ENCODE results near the gene UBE3D. TPM values are rescaled to one million over a fixed set of nuclear protein-coding genes. Genes with fewer than 3 reads are reported as not detected.

The UBE3D gene
- total RNA-seq, 4 donors from 2014 or later, result 6.1 to 30.3 (median 14.4) TPM

DNA sequence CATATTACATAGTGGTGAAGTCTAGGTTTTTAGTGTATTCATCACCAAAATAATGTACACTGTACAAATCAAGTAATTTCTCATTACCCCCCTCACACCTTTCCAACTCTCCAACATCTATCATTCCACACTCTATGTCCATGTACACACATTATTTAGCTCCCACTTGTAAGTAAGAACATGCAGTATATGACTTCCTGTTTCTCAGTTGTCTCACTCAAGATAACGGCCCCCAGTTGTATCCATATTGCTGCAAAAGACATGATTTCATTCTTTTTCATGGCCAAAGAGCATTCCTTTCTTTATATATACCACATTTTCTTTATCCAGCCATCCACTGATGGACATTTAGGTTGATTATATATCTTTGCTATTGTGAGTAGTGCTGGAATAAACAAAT, 86.0 kb downstream of the UBE3D start:
- Histone ChIP-seq H3K27ac (no peak overlapping the region), H3K4me3 (no peak overlapping the region), H3K27me3 (no peaks in the 10 kb centered on the region), H3K4me1 (peaks cover 0 to 8% (median 0%) of the 10 kb centered on the region in 4 donors), H3K36me3 (no peaks in the 10 kb centered on the region), H3K9me3 (no peaks in the 10 kb centered on the region)
- intact Hi-C loops (cut with DNase I; ENCODE audit: low total_unique reads) (no loop called here), in situ Hi-C loops (cut with MboI; ENCODE audit: low pct_ligation_motif_present in 1 of 4, low pct_unique_long_range_greater_than_20kb in 1 of 4, low sequenced_read_pairs in 3 of 4) (no loop called here)
- WGBS, 2 donors (ENCODE audit: low coverage in 1 of 2), result 80% methylated on average over 1 of the region's 1 CpG; no CpG with 5 or more reads in 1 of the 2 donors
- TF ChIP-seq POLR2A (IDR thresholded peaks at IDR 0.05), result no peak
- no peak for TF ChIP-seq EP300 (IDR thresholded peaks at IDR 0.05; ENCODE audit: low read depth)
- TF ChIP-seq, protein P1, sequence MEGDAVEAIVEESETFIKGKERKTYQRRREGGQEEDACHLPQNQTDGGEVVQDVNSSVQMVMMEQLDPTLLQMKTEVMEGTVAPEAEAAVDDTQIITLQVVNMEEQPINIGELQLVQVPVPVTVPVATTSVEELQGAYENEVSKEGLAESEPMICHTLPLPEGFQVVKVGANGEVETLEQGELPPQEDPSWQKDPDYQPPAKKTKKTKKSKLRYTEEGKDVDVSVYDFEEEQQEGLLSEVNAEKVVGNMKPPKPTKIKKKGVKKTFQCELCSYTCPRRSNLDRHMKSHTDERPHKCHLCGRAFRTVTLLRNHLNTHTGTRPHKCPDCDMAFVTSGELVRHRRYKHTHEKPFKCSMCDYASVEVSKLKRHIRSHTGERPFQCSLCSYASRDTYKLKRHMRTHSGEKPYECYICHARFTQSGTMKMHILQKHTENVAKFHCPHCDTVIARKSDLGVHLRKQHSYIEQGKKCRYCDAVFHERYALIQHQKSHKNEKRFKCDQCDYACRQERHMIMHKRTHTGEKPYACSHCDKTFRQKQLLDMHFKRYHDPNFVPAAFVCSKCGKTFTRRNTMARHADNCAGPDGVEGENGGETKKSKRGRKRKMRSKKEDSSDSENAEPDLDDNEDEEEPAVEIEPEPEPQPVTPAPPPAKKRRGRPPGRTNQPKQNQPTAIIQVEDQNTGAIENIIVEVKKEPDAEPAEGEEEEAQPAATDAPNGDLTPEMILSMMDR (IDR thresholded peaks at IDR 0.05), result no peak
- no peak for DNase-seq

DNA sequence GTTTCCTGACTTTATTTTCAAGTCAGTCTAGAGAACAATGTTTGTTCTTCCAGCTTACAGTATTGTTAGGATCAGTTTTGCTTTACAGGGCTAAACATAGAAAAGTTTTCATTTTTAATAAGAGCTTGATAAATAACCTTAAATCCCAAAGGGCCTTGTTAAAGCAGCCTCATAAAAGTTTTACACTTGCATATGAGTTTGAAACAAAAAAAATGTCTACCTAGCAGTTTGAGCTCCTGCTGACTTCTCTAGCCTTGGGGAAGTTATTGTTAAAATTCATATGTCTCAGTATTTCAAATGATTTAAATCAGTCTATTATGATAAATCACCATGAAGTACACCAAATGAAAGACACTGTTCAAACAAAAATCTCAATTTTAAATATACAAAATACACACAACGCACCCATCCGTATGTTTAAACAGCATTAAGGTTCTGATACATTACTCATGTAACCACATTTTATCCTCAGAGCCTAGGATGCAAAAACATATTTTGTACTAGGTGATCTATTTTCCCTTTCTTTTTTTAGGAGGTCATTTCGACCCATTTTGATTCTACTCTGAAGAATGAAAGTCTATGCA, 87.2 kb downstream of the UBE3D start:
- Histone ChIP-seq H3K36me3 (no peaks in the 10 kb centered on the region), H3K27ac (no peak overlapping the region), H3K27me3 (no peaks in the 10 kb centered on the region), H3K4me1 (peaks cover 0 to 8% (median 0%) of the 10 kb centered on the region in 4 donors), H3K9me3 (no peaks in the 10 kb centered on the region), H3K4me3 (no peak overlapping the region)
- intact Hi-C loops (cut with DNase I; ENCODE audit: low total_unique reads) (no loop called here), in situ Hi-C loops (cut with MboI; ENCODE audit: low pct_ligation_motif_present in 1 of 4, low pct_unique_long_range_greater_than_20kb in 1 of 4, low sequenced_read_pairs in 3 of 4) (no loop called here)
- no peak for TF ChIP-seq EP300 (IDR thresholded peaks at IDR 0.05; ENCODE audit: low read depth)
- TF ChIP-seq POLR2AphosphoS5 (IDR thresholded peaks at IDR 0.05), result no peak
- TF ChIP-seq, protein P1 (IDR thresholded peaks at IDR 0.05), result no peak
- no peak for TF ChIP-seq POLR2A (IDR thresholded peaks at IDR 0.05)
- WGBS, 2 donors (ENCODE audit: low coverage in 1 of 2), result 90 to 92% methylated on average over 3 of the region's 3 CpGs
- DNase-seq, result no peak

DNA sequence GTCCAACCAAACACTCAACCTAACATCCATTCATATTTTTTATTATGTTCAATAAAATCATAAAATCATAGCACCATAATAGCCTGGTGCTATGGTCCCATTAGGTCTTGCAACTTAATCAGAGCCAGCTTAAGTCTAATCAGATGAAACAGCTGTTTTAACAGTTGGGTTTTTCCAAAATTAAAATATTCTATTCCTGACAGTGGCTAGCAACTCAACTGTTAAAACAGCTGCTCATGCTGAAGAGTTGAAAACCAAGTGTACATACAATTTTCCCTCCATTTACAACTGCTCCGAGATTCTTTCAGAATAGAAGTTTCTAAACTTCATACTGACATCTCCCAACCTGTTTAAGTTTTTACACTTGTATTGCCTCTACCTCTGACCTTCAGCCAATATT, 89.5 kb downstream of the UBE3D start:
- 58 to 67% methylated on average over 1 of the region's 1 CpG for WGBS, 2 donors (ENCODE audit: low coverage in 1 of 2)
- Histone ChIP-seq H3K9me3 (no peaks in the 10 kb centered on the region), H3K27ac (no peak overlapping the region), H3K36me3 (no peaks in the 10 kb centered on the region), H3K27me3 (no peaks in the 10 kb centered on the region), H3K4me3 (no peak overlapping the region), H3K4me1 (peaks cover 0 to 8% (median 0%) of the 10 kb centered on the region in 4 donors)
- intact Hi-C loops (cut with DNase I; ENCODE audit: low total_unique reads), result no loop called here
- in situ Hi-C loops (cut with MboI; ENCODE audit: low pct_ligation_motif_present in 1 of 4, low pct_unique_long_range_greater_than_20kb in 1 of 4, low sequenced_read_pairs in 3 of 4), result no loop called here
- DNase-seq, result no peak
- TF ChIP-seq POLR2A (IDR thresholded peaks at IDR 0.05) (no peak), POLR2AphosphoS5 (IDR thresholded peaks at IDR 0.05) (no peak), EP300 (IDR thresholded peaks at IDR 0.05; ENCODE audit: low read depth) (no peak)
- TF ChIP-seq, protein P1 (IDR thresholded peaks at IDR 0.05), result no peak

DNA sequence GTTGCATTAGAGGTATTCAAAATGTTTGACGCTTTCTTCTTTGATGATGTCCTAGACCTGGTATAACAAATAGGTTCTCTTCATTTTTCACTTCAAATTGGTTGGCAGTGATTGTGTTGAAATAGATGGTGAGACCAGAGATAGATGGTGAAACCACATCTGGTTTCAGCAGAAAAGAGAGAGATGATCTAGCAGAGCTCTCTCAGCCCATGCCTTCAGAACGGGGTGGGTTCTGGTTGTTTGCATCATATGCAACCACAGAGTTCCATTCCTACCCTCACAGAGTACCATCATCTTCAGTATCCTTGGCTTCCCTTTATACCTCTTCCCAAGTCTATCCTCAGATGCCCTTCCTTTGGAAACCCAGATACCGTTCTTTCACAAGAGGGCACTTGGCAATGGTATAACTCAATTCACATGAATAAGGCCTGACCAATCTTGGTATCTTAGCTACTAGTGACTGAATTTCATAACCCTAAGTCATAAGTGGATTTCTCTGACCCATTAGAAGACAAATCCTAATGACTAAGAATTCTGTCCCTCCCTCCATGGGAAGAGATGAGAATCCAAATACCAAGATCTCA, 93.7 kb downstream of the UBE3D start:
- in situ Hi-C loops (cut with MboI; ENCODE audit: low pct_ligation_motif_present in 1 of 4, low pct_unique_long_range_greater_than_20kb in 1 of 4, low sequenced_read_pairs in 3 of 4) (no loop called here), intact Hi-C loops (cut with DNase I; ENCODE audit: low total_unique reads) (no loop called here)
- H3K9me3 ChIP-seq, result no peaks in the 10 kb centered on the region
- peaks cover 0 to 8% (median 0%) of the 10 kb centered on the region in 4 donors for H3K4me1 ChIP-seq
- H3K27me3 ChIP-seq, result no peaks in the 10 kb centered on the region
- no peaks in the 10 kb centered on the region for H3K36me3 ChIP-seq
- WGBS, 2 donors (ENCODE audit: low coverage in 1 of 2), result 96 to 100% methylated on average over 3 of the region's 3 CpGs
- DNase-seq, result no peak
- H3K27ac ChIP-seq, result no peak overlapping the region
- TF ChIP-seq POLR2A (IDR thresholded peaks at IDR 0.05) (no peak), POLR2AphosphoS5 (IDR thresholded peaks at IDR 0.05) (no peak)
- no peak overlapping the region for H3K4me3 ChIP-seq

Measured in transverse colon (tissue), 4 donors.